Mesothelial cell of epicardium (in vitro differentiated cells): ENCODE measurements around the gene GPR183. TPM values are rescaled to one million over a fixed set of nuclear protein-coding genes. Genes with fewer than 3 reads are reported as not detected.

Experiments
- DNase-seq, 2 experiments: peaks; one replicate each; pipeline ENCODE4 v3.0.0; 2021; ENCODE audit warnings: low spot score in 2 of 2; ENCODE audit not compliant: unreplicated experiment in 2 of 2
- H3K27ac Mint-ChIP-seq: 2 replicates; pipeline ENCODE4 v1.8.0; 2021; ENCODE audit warnings: mixed read lengths
- H3K27me3 Mint-ChIP-seq: 2 replicates; pipeline ENCODE4 v1.8.0; 2021; ENCODE audit warnings: low read depth, mixed read lengths
- H3K36me3 Mint-ChIP-seq: 2 replicates; pipeline ENCODE4 v1.8.0; 2021; ENCODE audit warnings: mixed read lengths
- H3K4me1 Mint-ChIP-seq: 2 replicates; pipeline ENCODE4 v1.8.0; 2021; ENCODE audit warnings: mixed read lengths
- H3K4me3 Mint-ChIP-seq: 2 replicates; pipeline ENCODE4 v1.8.0; 2021; ENCODE audit warnings: mild to moderate bottlenecking, moderate library complexity, mixed read lengths
- H3K9me3 Mint-ChIP-seq: 2 replicates; pipeline ENCODE4 v1.8.0; 2021; ENCODE audit warnings: mixed read lengths
- total RNA-seq: library from RNA; stranded (reverse); gene quantifications from 3 replicates; pipeline ENCODE4 v1.2.1, GENCODE V29; 2021
- TF ChIP-seq, protein P1 (sequence below): fragments of 200-600 bp; sonication (generic); IDR thresholded peaks from one replicate; pipeline ENCODE4 v1.5.0; 2021; ENCODE audit warnings: antibody characterized with exemption; ENCODE audit not compliant: unreplicated experiment

GPR183 gene
- total RNA-seq, 1 donor from 2014 or later, result 0.25 TPM

DNA sequence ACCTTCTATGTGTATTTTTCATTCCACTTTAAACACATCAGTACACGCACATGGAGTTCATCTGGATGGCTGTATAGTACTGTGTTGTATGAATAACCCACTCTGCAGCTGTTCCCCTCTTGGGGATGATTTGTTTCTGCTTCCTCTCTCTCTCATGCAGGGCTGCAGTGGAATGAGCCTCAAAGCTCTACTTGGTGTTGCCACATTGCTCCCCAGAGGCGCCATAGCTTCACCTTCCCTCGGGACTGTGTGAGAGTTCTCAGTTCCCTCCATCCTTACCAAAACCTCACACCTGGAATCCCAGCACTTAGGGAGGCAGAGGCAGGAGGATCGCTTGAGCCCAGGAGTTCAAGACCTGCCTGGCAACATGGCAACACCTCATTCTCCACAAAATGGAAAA is 28.4 kb upstream of the GPR183 start:
- Mint-ChIP-seq H3K9me3 (no peaks in the 10 kb centered on the region), H3K4me1 (no peaks in the 10 kb centered on the region), H3K27me3 (no peaks in the 10 kb centered on the region), H3K4me3 (no peak overlapping the region), H3K36me3 (peaks cover 13% of the 10 kb centered on the region), H3K27ac (no peak overlapping the region)
- TF ChIP-seq, protein P1, sequence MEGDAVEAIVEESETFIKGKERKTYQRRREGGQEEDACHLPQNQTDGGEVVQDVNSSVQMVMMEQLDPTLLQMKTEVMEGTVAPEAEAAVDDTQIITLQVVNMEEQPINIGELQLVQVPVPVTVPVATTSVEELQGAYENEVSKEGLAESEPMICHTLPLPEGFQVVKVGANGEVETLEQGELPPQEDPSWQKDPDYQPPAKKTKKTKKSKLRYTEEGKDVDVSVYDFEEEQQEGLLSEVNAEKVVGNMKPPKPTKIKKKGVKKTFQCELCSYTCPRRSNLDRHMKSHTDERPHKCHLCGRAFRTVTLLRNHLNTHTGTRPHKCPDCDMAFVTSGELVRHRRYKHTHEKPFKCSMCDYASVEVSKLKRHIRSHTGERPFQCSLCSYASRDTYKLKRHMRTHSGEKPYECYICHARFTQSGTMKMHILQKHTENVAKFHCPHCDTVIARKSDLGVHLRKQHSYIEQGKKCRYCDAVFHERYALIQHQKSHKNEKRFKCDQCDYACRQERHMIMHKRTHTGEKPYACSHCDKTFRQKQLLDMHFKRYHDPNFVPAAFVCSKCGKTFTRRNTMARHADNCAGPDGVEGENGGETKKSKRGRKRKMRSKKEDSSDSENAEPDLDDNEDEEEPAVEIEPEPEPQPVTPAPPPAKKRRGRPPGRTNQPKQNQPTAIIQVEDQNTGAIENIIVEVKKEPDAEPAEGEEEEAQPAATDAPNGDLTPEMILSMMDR, result no peak
- DNase-seq, result no peak

DNA sequence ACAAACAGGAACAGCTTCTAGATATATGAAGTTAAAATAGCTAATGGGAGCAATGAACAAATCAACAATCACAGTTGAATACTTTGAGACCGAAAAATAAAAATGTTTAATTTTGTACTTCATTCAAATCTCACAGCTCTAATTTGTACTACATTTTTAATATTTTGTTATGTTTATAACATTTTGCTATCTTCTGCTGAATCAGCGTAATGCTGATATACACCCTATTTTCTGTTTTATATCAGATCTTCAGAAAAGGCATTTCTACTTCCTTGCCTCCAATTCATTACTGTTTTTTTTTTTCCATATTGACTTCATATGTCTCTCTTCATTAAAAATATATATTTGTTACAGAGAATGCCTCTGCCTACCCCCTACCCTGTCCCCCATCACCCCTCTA is 27.9 kb upstream of the GPR183 start:
- no peak for DNase-seq
- Mint-ChIP-seq H3K36me3 (peaks cover 11% of the 10 kb centered on the region), H3K27ac (no peak overlapping the region), H3K27me3 (no peaks in the 10 kb centered on the region), H3K4me1 (no peaks in the 10 kb centered on the region), H3K9me3 (no peaks in the 10 kb centered on the region), H3K4me3 (no peak overlapping the region)
- TF ChIP-seq, protein P1, result no peak

DNA sequence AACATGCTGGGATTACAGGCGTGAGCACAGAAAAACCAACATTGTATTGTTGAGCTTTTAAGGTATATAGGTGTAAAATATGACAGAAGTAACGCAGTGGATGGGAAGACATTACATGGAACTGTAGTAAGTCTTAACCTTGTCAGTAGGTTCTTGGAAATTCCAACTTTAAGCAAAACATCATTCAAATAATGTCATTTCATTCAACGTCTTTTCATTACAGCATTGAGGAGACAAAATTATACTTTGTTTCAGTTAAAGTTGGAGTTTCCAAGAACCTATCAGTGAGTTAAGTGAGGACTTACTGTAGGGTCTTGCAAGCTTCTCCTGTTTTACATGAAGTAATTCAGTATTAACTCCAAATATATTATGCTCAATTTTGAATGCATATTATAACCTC is 27.0 kb upstream of the GPR183 start:
- Mint-ChIP-seq H3K27ac (no peak overlapping the region), H3K9me3 (no peaks in the 10 kb centered on the region), H3K4me3 (no peak overlapping the region), H3K36me3 (peaks cover 18% of the 10 kb centered on the region), H3K27me3 (no peaks in the 10 kb centered on the region), H3K4me1 (no peaks in the 10 kb centered on the region)
- TF ChIP-seq, protein P1, result no peak
- DNase-seq, result no peak

DNA sequence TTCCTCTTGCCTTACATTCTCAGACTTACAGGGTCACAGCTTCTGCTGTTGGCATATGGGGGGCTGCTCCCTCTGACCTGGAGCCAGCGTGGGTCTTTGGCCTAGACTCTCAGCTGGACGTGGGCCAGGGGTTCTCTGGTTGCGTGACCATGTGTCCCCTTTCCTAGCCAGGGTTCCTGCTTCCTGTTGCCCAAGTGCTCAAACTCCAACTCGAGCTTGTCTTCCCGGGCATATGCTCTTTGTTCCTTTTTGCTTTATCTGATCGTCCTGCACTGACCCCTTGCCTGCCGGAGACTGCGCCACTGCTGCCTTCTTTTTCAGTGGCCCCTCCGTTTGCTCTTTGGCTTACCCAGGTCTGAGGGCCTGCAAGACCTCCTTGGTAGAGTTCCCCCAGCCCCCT is 25.3 kb upstream of the GPR183 start:
- no peaks in the 10 kb centered on the region for H3K27me3 Mint-ChIP-seq
- TF ChIP-seq, protein P1, result no peak
- no peaks in the 10 kb centered on the region for H3K4me1 Mint-ChIP-seq
- H3K4me3 Mint-ChIP-seq, result no peak overlapping the region
- peak overlapping the region; percentile 51 for H3K27ac Mint-ChIP-seq
- H3K36me3 Mint-ChIP-seq, result peaks cover 24% of the 10 kb centered on the region
- no peak for DNase-seq
- no peaks in the 10 kb centered on the region for H3K9me3 Mint-ChIP-seq

DNA sequence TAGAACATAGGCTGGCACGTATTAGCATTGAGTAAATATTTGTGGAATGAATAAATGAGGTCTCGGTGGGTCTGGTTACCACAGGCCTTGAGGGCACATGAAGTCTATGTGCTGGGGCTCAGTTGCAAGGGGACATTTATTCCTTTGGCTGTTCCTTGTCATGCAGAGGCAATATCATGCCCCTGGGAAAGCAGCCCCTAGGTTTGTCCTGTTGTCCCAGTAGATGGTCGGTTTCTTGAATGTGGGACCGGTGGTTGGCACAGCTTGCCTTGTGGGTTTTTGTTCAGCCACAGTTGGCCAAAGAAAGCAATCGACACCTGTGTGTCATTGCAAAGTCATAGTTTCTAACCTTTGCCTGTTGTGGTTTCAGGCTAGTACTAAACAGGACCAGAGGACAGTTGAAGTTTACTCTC is 24.7 kb upstream of the GPR183 start:
- peaks cover 29% of the 10 kb centered on the region for H3K36me3 Mint-ChIP-seq
- no peaks in the 10 kb centered on the region for H3K9me3 Mint-ChIP-seq
- no peaks in the 10 kb centered on the region for H3K27me3 Mint-ChIP-seq
- no peaks in the 10 kb centered on the region for H3K4me1 Mint-ChIP-seq
- no peak overlapping the region for H3K27ac Mint-ChIP-seq
- no peak overlapping the region for H3K4me3 Mint-ChIP-seq
- DNase-seq, result no peak
- TF ChIP-seq, protein P1, result no peak

DNA sequence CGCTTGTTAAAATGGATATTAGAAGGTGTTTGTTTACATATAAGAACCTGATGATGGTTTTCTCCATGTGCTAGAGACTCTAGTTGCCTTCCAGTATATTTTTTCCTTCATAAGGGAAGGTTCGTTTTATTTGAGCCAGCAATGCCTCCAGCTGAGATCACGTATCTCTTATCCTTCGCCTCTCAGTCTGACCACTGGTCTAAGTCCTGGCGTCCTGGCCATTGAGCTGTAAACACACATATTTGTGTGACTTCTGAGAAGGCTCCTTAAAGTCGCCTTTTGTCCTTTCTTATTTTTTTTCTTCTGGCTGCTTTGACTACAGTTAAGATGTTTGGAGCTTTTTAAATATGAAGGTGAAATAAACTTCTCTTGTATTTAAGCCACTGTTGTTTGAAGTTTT is 23.7 kb upstream of the GPR183 start:
- H3K36me3 Mint-ChIP-seq, result peaks cover 29% of the 10 kb centered on the region
- TF ChIP-seq, protein P1, result no peak

More for the DNA sequence above, 23.7 kb upstream of the GPR183 start:
- DNase-seq, result no peak
- H3K27me3 Mint-ChIP-seq, result no peaks in the 10 kb centered on the region
- H3K4me3 Mint-ChIP-seq, result no peak overlapping the region
- no peaks in the 10 kb centered on the region for H3K9me3 Mint-ChIP-seq
- no peaks in the 10 kb centered on the region for H3K4me1 Mint-ChIP-seq
- H3K27ac Mint-ChIP-seq, result no peak overlapping the region
